ENCODE results near the gene ERI3.

ERI3 gene

DNA sequence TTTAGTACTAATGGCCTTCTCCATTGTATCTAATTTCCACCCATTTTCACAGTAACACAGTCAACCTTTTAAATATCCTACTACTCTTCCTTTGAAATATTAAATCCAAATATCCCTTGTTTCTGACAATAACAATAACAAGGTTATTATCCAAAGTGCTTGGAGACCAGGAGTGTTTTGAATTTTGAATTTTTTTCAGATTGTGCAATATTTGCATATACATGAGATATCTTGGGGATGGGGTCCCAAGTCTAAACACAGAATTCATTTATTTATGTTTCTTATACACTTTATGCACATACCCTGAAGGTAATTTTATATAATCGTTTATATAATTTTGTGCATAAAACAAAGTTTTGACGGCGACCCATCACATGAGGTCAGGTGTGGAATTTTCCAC lies 124.3 kb downstream of the ERI3 start:
- TF ChIP-seq, protein P1, sequence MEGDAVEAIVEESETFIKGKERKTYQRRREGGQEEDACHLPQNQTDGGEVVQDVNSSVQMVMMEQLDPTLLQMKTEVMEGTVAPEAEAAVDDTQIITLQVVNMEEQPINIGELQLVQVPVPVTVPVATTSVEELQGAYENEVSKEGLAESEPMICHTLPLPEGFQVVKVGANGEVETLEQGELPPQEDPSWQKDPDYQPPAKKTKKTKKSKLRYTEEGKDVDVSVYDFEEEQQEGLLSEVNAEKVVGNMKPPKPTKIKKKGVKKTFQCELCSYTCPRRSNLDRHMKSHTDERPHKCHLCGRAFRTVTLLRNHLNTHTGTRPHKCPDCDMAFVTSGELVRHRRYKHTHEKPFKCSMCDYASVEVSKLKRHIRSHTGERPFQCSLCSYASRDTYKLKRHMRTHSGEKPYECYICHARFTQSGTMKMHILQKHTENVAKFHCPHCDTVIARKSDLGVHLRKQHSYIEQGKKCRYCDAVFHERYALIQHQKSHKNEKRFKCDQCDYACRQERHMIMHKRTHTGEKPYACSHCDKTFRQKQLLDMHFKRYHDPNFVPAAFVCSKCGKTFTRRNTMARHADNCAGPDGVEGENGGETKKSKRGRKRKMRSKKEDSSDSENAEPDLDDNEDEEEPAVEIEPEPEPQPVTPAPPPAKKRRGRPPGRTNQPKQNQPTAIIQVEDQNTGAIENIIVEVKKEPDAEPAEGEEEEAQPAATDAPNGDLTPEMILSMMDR (IDR thresholded peaks at IDR 0.05; ENCODE audit: borderline replicate concordance, insufficient read depth, low read depth, low read length), result no peak
- H3K4me3 ChIP-seq (ENCODE audit: low read depth, low read length), result no peak overlapping the region

DNA sequence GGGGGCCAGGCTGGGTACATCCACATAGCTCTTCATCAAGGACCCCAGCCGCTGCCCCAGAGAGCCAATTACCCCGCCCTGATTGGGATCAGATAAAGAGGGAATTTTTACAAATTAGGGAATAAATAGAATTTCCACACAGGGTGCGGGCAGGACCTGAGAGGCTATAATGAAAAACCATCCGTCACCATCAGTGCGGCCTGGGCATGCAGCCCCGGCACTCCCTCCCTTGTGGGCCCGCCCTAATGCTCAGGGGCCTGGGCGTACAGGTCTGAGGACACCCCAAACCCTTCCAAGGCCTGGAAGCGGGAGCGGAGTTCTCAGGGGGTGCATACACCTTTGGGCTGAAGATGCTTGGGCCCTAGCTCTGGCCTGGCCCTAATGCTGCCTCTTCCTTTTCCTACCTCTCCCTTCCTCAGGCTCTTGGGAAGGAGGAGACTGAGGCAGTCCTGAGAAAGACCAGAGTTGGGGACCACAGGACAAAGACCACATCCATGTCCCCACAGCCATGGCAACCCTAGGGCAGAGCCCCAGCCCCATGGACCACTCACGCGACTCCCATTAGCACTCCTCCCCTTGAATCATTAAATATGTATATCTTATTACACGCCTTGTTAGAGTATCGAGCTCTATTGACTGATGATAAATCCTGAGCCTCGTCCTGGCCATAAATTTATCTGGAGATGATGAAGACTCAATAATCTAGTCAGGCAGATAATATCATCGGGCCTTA lies 125.5 kb downstream of the ERI3 start:
- no peak overlapping the region for H3K4me3 ChIP-seq (ENCODE audit: low read depth, low read length)
- TF ChIP-seq, protein P1 (IDR thresholded peaks at IDR 0.05; ENCODE audit: borderline replicate concordance, insufficient read depth, low read depth, low read length), result no peak

DNA sequence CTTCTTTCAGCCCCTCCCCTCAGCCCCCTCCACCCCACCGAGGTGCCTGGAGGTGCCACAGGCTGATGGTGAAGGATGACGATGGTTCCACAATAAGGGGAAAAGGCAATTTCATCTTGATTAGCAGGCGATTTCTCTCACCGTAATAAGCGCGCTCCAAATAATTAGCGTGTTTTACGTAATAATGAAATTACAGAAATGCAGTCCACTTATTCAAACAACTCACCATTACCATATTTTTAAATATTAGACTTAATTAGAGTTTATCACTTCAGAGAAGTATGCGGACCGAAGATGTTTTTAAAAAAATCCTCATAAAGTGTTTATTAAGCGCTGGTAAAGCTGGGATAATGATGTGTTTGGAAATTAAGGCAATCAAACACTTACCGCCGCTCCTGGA lies 126.8 kb downstream of the ERI3 start:
- TF ChIP-seq, protein P1 (IDR thresholded peaks at IDR 0.05; ENCODE audit: borderline replicate concordance, insufficient read depth, low read depth, low read length), result no peak
- no peak overlapping the region for H3K4me3 ChIP-seq (ENCODE audit: low read depth, low read length)

GRCh38 chr1:44227211-44227610 lies 127.8 kb downstream of the ERI3 start:
- H3K4me3 ChIP-seq (ENCODE audit: low read depth, low read length), result no peak overlapping the region
- TF ChIP-seq, protein P1 (IDR thresholded peaks at IDR 0.05; ENCODE audit: borderline replicate concordance, insufficient read depth, low read depth, low read length), result no peak

DNA sequence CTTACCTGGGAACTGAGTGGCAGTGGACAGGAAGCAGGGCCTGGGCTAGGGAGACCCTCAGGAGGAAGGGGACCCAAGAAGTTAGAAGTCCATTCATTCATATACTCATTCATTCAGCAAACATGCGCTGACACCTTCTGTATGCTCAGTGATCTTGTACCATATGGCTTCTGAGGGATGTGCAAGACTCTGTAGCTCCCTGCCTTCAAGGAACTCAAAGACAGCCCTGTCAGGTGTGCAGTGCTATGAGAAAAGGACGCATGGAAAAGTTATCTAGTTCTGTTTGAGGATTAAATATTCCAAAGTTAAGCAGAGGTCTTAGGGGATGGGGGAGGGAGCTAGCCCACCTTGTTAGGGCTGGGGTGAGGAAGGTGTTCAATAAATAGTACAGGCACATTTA lies 129.3 kb downstream of the ERI3 start:
- TF ChIP-seq, protein P1 (IDR thresholded peaks at IDR 0.05; ENCODE audit: borderline replicate concordance, insufficient read depth, low read depth, low read length), result no peak
- H3K4me3 ChIP-seq (ENCODE audit: low read depth, low read length), result no peak overlapping the region

GRCh38 chr1:44223187-44223610 lies 131.9 kb downstream of the ERI3 start:
- H3K4me3 ChIP-seq (ENCODE audit: low read depth, low read length), result no peak overlapping the region
- TF ChIP-seq, protein P1 (IDR thresholded peaks at IDR 0.05; ENCODE audit: borderline replicate concordance, insufficient read depth, low read depth, low read length), result no peak

Measured in GM12875 (cell line).